ENCODE data around the gene BEST4. TPM values are rescaled to one million over a fixed set of nuclear protein-coding genes. Genes with fewer than 3 reads are reported as not detected.

BEST4 gene
- total and polyA plus RNA-seq, 2 of the 4 experiments (the other 2 are of a cell fraction): 0.07 TPM; not detected in 1

GRCh38 chr1:44807364-44808062 is 19.5 kb upstream of the BEST4 start:
- Histone ChIP-seq H3K4me3 (ENCODE audit: insufficient read depth, low read depth, low read length) (no peak overlapping the region), H4K91ac (ENCODE audit: insufficient read depth, low read depth, low read length) (peak overlapping the region; percentile 100), H3K4ac (ENCODE audit: low read depth, low read length) (peak overlapping the region; percentile 100), H3K9me1 (ENCODE audit: insufficient read depth, low read length) (peaks cover 34% of the 10 kb centered on the region), H3K9me3 (ENCODE audit: control insufficient read depth, insufficient read depth, low read length) (no peaks in the 10 kb centered on the region), H2BK15ac (ENCODE audit: low read depth, low read length) (peak overlapping the region; percentile 96; the same call in 2 of the 3 replicates), H3K56ac (ENCODE audit: extremely low read depth, insufficient read depth, low read length) (peak overlapping the region; percentile 96), H2AK9ac (replicated peaks; ENCODE audit: low read depth, low read length, poor library complexity) (peak overlapping the region; percentile 99), H2BK5ac (ENCODE audit: low read depth, low read length, poor library complexity, severe bottlenecking) (peak overlapping the region; percentile 99), H2AK5ac (ENCODE audit: low read depth, low read length) (peak overlapping the region; percentile 99), H3K14ac (replicated peaks; ENCODE audit: low read depth, low read length) (peak overlapping the region; percentile 97), H3K9ac (ENCODE audit: low read depth, low read length) (peak overlapping the region; percentile 96), H3K18ac (ENCODE audit: low read depth, low read length) (peak overlapping the region; percentile 96), H3K27ac (ENCODE audit: insufficient read depth, low read length) (peak overlapping the region; percentile 86), H3K4me2 (ENCODE audit: low read depth, low read length) (peak overlapping the region; percentile 60), H3K27me3 (ENCODE audit: control insufficient read depth, insufficient read depth, low read length) (no peaks in the 10 kb centered on the region), H3K36me3 (ENCODE audit: control insufficient read depth, insufficient read depth, low read length) (peaks cover 36% of the 10 kb centered on the region), H4K8ac (ENCODE audit: low read depth in 2 of 2, low read length in 2 of 2) (peak overlapping the region; percentile 94 to 99), H3K4me1 (ENCODE audit: control insufficient read depth, insufficient read depth, low read length) (peaks cover 51% of the 10 kb centered on the region), H2BK20ac (ENCODE audit: low read depth, low read length) (peak overlapping the region; percentile 95), H2AFZ (replicated peaks; ENCODE audit: low read length, poor library complexity) (peak overlapping the region; percentile 65), H3K23ac (ENCODE audit: low read depth, low read length) (peak overlapping the region; percentile 96), H3K79me1 (ENCODE audit: low read depth in 1 of 2, low read length in 2 of 2) (peaks cover 23 to 73% of the 10 kb centered on the region in 2 experiments), H2BK120ac (ENCODE audit: low read depth, low read length) (peak overlapping the region; percentile 98), H4K5ac (ENCODE audit: low read depth, low read length) (peak overlapping the region; percentile 95), H4K20me1 (ENCODE audit: insufficient read depth, low read length) (peaks cover 14% of the 10 kb centered on the region)
- BruUV-seq (replicated peaks): no TSS peak
- TF ChIP-seq FOS (IDR thresholded peaks at IDR 0.05; ENCODE audit: low read depth, low read length) (peak; percentile 39), CTCF (conservative IDR thresholded peaks at IDR 0.05; ENCODE audit: low read depth, low read length) (no peak), NFE2L2 (IDR thresholded peaks at IDR 0.05; ENCODE audit: low read depth, low read length) (peak; percentile 51; the same call in 1 of the 2 replicates), MAFK (IDR thresholded peaks at IDR 0.05; ENCODE audit: low read depth, low read length) (no peak), MAZ (IDR thresholded peaks at IDR 0.05; ENCODE audit: borderline replicate concordance, low read depth, low read length) (peak; percentile 92), RCOR1 (IDR thresholded peaks at IDR 0.05; ENCODE audit: insufficient replicate concordance, low read length) (no peak), RFX5 (IDR thresholded peaks at IDR 0.05; ENCODE audit: low read depth, low read length) (0 out of 2 replicates have a peak, but pooled peaks have one; percentile 14), POLR2A (IDR thresholded peaks at IDR 0.05; ENCODE audit: low read depth, low read length) (peak; percentile 78), BHLHE40 (IDR thresholded peaks at IDR 0.05; ENCODE audit: low read depth, low read length) (peak; percentile 80), ELK1 (IDR thresholded peaks at IDR 0.05; ENCODE audit: borderline replicate concordance, low read depth, low read length) (no peak), RAD21 (IDR thresholded peaks at IDR 0.05; ENCODE audit: low read length) (no peak), MXI1 (IDR thresholded peaks at IDR 0.05; ENCODE audit: borderline replicate concordance, low read depth, low read length) (peak; percentile 91), CEBPB (IDR thresholded peaks at IDR 0.05; ENCODE audit: low read depth, low read length) (peak; percentile 50), USF2 (IDR thresholded peaks at IDR 0.05; ENCODE audit: low read depth, low read length) (peak; percentile 62)
- in situ Hi-C loops (cut with MboI; ENCODE audit: low sequenced_read_pairs) (no loop called here), intact Hi-C loops (cut with micrococcal nuclease) (loop anchor here (5.0 to 10.0 kb wide), 2 partner anchors 75 to 497 kb away; partner anchors contain the start of gene RNU5D-1), dilution Hi-C loops (cut with HindIII; ENCODE audit: low sequenced_read_pairs, unreplicated experiment) (no loop called here)
- CTCF ChIA-PET: no interaction called here
- 0% methylated on average over 3 of the region's 16 CpGs; no CpG with 5 or more reads in 1 of the 2 experiments for WGBS, 2 experiments (ENCODE audit: extremely low coverage in 2 of 2, insufficient read length in 1 of 2)
- POLR2A ChIA-PET (ENCODE audit: unreplicated experiment): interaction anchor here (0.5 to 3.7 kb wide), 4 partner anchors 7 to 612 kb away, joined by 3 to 30 read pairs (median 10); partner anchors contain the start of gene PLK3
- ATAC-seq (ENCODE audit: low read depth): peak; percentile 73
- DNase-seq: peak; percentile 99
